Adrenal gland (tissue), 12 donors: ENCODE data around the gene CPVL. TPM values are rescaled to one million over a fixed set of nuclear protein-coding genes. Genes with fewer than 3 reads are reported as not detected.

Source experiments
- DNase-seq, 7 donors: peaks; one replicate each; pipeline ENCODE4 v3.0.0-alpha.2; 2019 to 2020
- H3K27ac ChIP-seq, 5 donors: fragments of 200-600 bp; sonication (generic) in 4 of 5; 1 replicate in 3 of 5; 2 replicates in 2 of 5; pipeline versions ENCODE4 v1.5.1 to v1.8.0; 2016 to 2020; ENCODE audit warnings: mild to moderate bottlenecking in 1 of 5
- H3K27me3 ChIP-seq: fragments of 200-600 bp; 2 replicates; pipeline ENCODE4 v1.8.0; 2021
- H3K36me3 ChIP-seq, 2 donors: fragments of 200-600 bp; replicated peaks in 1 of 2; 1 replicate in 1 of 2; 2 replicates in 1 of 2; pipeline versions ENCODE4 v1.5.1 to v1.8.0; 2018 to 2022
- H3K4me1 ChIP-seq, 2 donors: fragments of 200-600 bp; replicated peaks in 1 of 2; 1 replicate in 1 of 2; 2 replicates in 1 of 2; pipeline versions ENCODE4 v1.5.1 to v1.8.0; 2018 to 2021
- H3K4me3 ChIP-seq, 4 donors: fragments of 200-600 bp; sonication (generic) in 3 of 4; one replicate each; pipeline ENCODE4 v1.5.1; 2016 to 2018
- H3K9me3 ChIP-seq, 3 donors: fragments of 200-600 bp; sonication (generic) in 1 of 3; replicated peaks in 1 of 3; 1 replicate in 2 of 3; 2 replicates in 1 of 3; pipeline versions ENCODE4 v1.5.1 to v1.8.0; 2016 to 2021
- CTCF ChIP-seq, 6 experiments: fragments of 450-650 bp in 4 of 6; fragments of 200-600 bp in 2 of 6; sonication (generic) in 1 of 6; IDR thresholded peaks; 1 replicate in 5 of 6; 2 replicates in 1 of 6; pipeline versions ENCODE4 v1.5.1 to v1.8.0; 2016 to 2021; ENCODE audit warnings: antibody characterized with exemption in 6 of 6, mild to moderate bottlenecking in 2 of 6, moderate library complexity in 1 of 6
- POLR2A ChIP-seq, 2 donors: fragments of 450-650 bp; IDR thresholded peaks; one replicate each; pipeline ENCODE4 v1.6.1; 2017; ENCODE audit warnings: antibody characterized with exemption in 2 of 2, mild to moderate bottlenecking in 2 of 2, moderate library complexity in 1 of 2
- WGBS, 4 donors: extraction: QIAGEN DNeasy Blood & Tissue Kit in 2 of 4; methylation state at CpG; one replicate each; pipeline versions ENCODE4 v1.1.5 to v1.1.7; 2013 to 2017; 5-methylcytosine and 5-hydroxymethylcytosine counted together
- intact Hi-C, 2 donors: fragments of 100-400 bp; cut with DNase I; formaldehyde crosslinking; loops; one replicate each; pipeline versions ENCODE4 v1.14.1 to v1.15.0; 2022 to 2023
- polyA plus RNA-seq, 3 donors: library from polyadenylated mRNA; stranded (reverse); fragments of 200-250 nt in 2 of 3; fragments of 350-450 nt in 1 of 3; fragmentation: Illumina TruSeq in 1 of 3; extraction: RNeasy Lipid Tissue Mini Kit (QIAGEN cat#74804) in 1 of 3; gene quantifications; one replicate each; pipeline ENCODE4 v1.2.3, GENCODE V29; 2013 to 2014
- total RNA-seq, 9 donors: library from RNA; depleted of rRNA in 4 of 9; stranded (reverse); fragments of >200 nt in 4 of 9; fragments of 120-200 nt in 1 of 9; fragmentation: NEBNext Ultra II Directional in 1 of 9; extraction: Animal tissue kit (Norgen Biotek cat#: 25700) in 1 of 9; gene quantifications; one replicate each; pipeline versions ENCODE4 v1.1.0 to v1.2.4, GENCODE V29; 2013 to 2023
- donor health status: healthy with polysubstance abuse.
- donor health status: Bipolar disorder and iron deficiency.
- donor health status: DM: yes; HTN: yes; CAD: no.
- donor health status: DM: no; HTN: no; CAD: no.
- donor health status: DM: no; HTN: no; CAD: no.
- donor health status: DM: yes; HTN: yes; CAD: no.

The CPVL gene
- total and polyA plus RNA-seq, 12 donors = 3.2 to 61.7 (median 32.7) TPM

GRCh38 chr7:29008590-29008989 lies 137.7 kb downstream of the CPVL start:
- Histone ChIP-seq H3K4me3 (no peak overlapping the region), H3K27ac (no peak overlapping the region), H3K4me1 (peaks cover 0 to 9% of the 10 kb centered on the region in 2 donors), H3K27me3 (no peaks in the 10 kb centered on the region), H3K9me3 (no peaks in the 10 kb centered on the region), H3K36me3 (no peaks in the 10 kb centered on the region)
- 65 to 83% (median 76%) methylated on average over 2 of the region's 2 CpGs for WGBS, 4 donors
- no peak for DNase-seq
- no peak for TF ChIP-seq POLR2A (IDR thresholded peaks at IDR 0.05)
- TF ChIP-seq CTCF (IDR thresholded peaks at IDR 0.05) = no peak
- intact Hi-C loops = no loop called here

- TF ChIP-seq POLR2A (IDR thresholded peaks at IDR 0.05) = no peak
- no peak for TF ChIP-seq CTCF (IDR thresholded peaks at IDR 0.05)
- no peak overlapping the region for H3K27ac ChIP-seq
- no peaks in the 10 kb centered on the region for H3K36me3 ChIP-seq
- no peaks in the 10 kb centered on the region for H3K9me3 ChIP-seq
- no peaks in the 10 kb centered on the region for H3K27me3 ChIP-seq
- intact Hi-C loops = no loop called here
- H3K4me3 ChIP-seq = no peak overlapping the region
- peaks cover 0 to 5% of the 10 kb centered on the region in 2 donors for H3K4me1 ChIP-seq
- no peak for DNase-seq
- WGBS, 4 donors = 67 to 82% (median 77%) methylated on average over 2 of the region's 2 CpGs
Measured at GRCh38 chr7:29007127-29007526, 139.2 kb downstream of the CPVL start.

- Histone ChIP-seq H3K4me1 (no peaks in the 10 kb centered on the region), H3K9me3 (no peaks in the 10 kb centered on the region), H3K36me3 (no peaks in the 10 kb centered on the region), H3K27ac (no peak overlapping the region), H3K27me3 (no peaks in the 10 kb centered on the region), H3K4me3 (no peak overlapping the region)
- no peak for TF ChIP-seq POLR2A (IDR thresholded peaks at IDR 0.05)
- TF ChIP-seq CTCF (IDR thresholded peaks at IDR 0.05) = no peak
- intact Hi-C loops = no loop called here
- no peak for DNase-seq
- 47 to 63% (median 55%) methylated on average over 3 of the region's 3 CpGs for WGBS, 4 donors
Measured at GRCh38 chr7:29005829-29006228, 140.5 kb downstream of the CPVL start.

- DNase-seq = no peak
- TF ChIP-seq POLR2A (IDR thresholded peaks at IDR 0.05) (no peak), CTCF (IDR thresholded peaks at IDR 0.05) (no peak)
- H3K36me3 ChIP-seq = no peaks in the 10 kb centered on the region
- H3K27ac ChIP-seq = no peak overlapping the region
- H3K27me3 ChIP-seq = no peaks in the 10 kb centered on the region
- intact Hi-C loops = no loop called here
- no peaks in the 10 kb centered on the region for H3K4me1 ChIP-seq
- H3K9me3 ChIP-seq = no peaks in the 10 kb centered on the region
- 53 to 74% (median 59%) methylated on average over 1 of the region's 1 CpG for WGBS, 4 donors
- H3K4me3 ChIP-seq = no peak overlapping the region
Measured at GRCh38 chr7:29005406-29005805, 140.9 kb downstream of the CPVL start.
